Right lobe of liver (tissue), 4 donors: ENCODE results near the gene RPL28.

Experiments used
- CTCF ChIP-seq, 4 donors: fragments of 200-600 bp in 3 of 4; fragments of 450-650 bp in 1 of 4; IDR thresholded peaks; one replicate each; pipeline versions ENCODE4 v1.5.1 to v1.8.0; 2016 to 2022; ENCODE audit warnings: antibody characterized with exemption in 4 of 4, mild to moderate bottlenecking in 2 of 4
- POLR2A ChIP-seq: fragments of 450-650 bp; IDR thresholded peaks from one replicate; pipeline ENCODE4 v1.6.1; 2017; ENCODE audit warnings: antibody characterized with exemption, mild to moderate bottlenecking
- donor health status: DM: no; HTN: no; CAD: no.
- donor health status: DM: no; HTN: no; CAD: no.
- donor health status: DM: no; HTN: yes; CAD: no.

- TF ChIP-seq CTCF (IDR thresholded peaks at IDR 0.05) (no peak), POLR2A (no peak)
These were observed 11.6 kb upstream of the RPL28 start for GRCh38 chr19:55373993-55374757.
